ENCODE measurements around the gene PSMD13. TPM values are rescaled to one million over a fixed set of nuclear protein-coding genes. Genes with fewer than 3 reads are reported as not detected.

The PSMD13 gene
- total and polyA plus RNA-seq, 2 of the 13 experiments (the other 11 are each of a cell fraction or from before 2014, with no cell fraction given) = 83.0 to 117 TPM

DNA sequence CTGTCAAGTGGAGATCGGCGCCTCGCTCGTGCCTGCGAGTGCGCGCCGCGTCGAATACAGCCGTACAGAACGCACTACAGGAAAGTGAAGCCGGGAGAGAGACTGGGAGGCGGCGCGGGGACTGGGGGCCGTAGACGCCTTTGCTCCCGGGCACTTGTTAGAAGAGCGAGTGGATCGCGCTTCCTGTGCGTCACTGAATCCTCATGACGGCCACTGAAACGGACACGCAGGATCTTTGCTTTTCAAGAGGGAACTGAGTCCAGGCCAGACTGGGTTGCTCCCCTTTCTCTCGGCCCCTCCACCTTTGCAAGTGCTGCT lies 29.0 kb upstream of the PSMD13 start:
- Histone ChIP-seq H3K4me3 (replicated peaks in 1 of 3; ENCODE audit: insufficient read depth in 1 of 3, low read depth in 2 of 3, low read length in 3 of 3) (peak overlapping the region; percentile 75 to 90 (median 89)), H3K9ac (ENCODE audit: insufficient read depth, low read depth, low read length) (peak overlapping the region; percentile 100), H3K27ac (ENCODE audit: extremely low read length, insufficient read depth, low read length) (peak overlapping the region; percentile 96), H3K79me2 (ENCODE audit: insufficient read depth, low read length) (peaks cover 46% of the 10 kb centered on the region), H3K4me1 (ENCODE audit: insufficient read depth, low read length) (peaks cover 36% of the 10 kb centered on the region), H3K27me3 (ENCODE audit: control insufficient read depth in 1 of 2, insufficient read depth in 2 of 2, low read length in 2 of 2) (no peaks in the 10 kb centered on the region; a peak in 1 of 5 replicates), H2AFZ (ENCODE audit: low read length) (no peak overlapping the region), H3K36me3 (replicated peaks in 1 of 2; ENCODE audit: control insufficient read depth in 1 of 2, insufficient read depth in 2 of 2, low read length in 2 of 2) (peaks cover 27 to 56% of the 10 kb centered on the region in 2 experiments), H3K9me3 (ENCODE audit: low read length) (no peaks in the 10 kb centered on the region), H4K20me1 (ENCODE audit: insufficient read depth, low read length) (peaks cover 7% of the 10 kb centered on the region; the same call in 1 of the 2 replicates), H3K4me2 (ENCODE audit: low read depth, low read length) (peak overlapping the region; percentile 97)
- peak; percentile 21 for DNase-seq (ENCODE audit: low spot score)
- in situ Hi-C loops (cut with HindIII; ENCODE audit: extremely low pct_ligation_motif_present, low pct_unique_long_range_greater_than_20kb) (no loop called here), intact Hi-C loops (cut with micrococcal nuclease; ENCODE audit: unreplicated experiment) (loop anchor here (2.0 kb wide), 1 partner anchor 29 kb away; the partner anchor contains the start of genes PSMD13 and SIRT3)
- TSS peak; percentile 86 for BruUV-seq (replicated peaks)
- WGBS (ENCODE audit: low lambda C conversion rate) = under 1% methylated on average over 24 of the region's 27 CpGs
- peak; percentile 23 for ATAC-seq
- no peak for FAIRE-seq
- CTCF ChIA-PET (ENCODE audit: low intra/inter-chr PET ratio, low total read pairs) = no interaction called here
- POLR2A ChIA-PET = interaction anchor here (0.8 to 3.9 kb wide), 17 partner anchors 9 to 299 kb away, joined by 3 to 41 read pairs (median 5); partner anchors contain the start of genes IFITM2, RNH1 and SIRT3
- TF ChIP-seq ZNF567 (CRISPR knock-in tag; IDR thresholded peaks at IDR 0.05; ENCODE audit: borderline replicate concordance) (no peak), KDM5A (IDR thresholded peaks at IDR 0.05; ENCODE audit: borderline replicate concordance, low read length) (peak; percentile 45; the same call in 1 of the 2 replicates), GABPB1 (CRISPR knock-in tag; IDR thresholded peaks at IDR 0.05) (no peak), CREB1 (IDR thresholded peaks at IDR 0.05) (no peak), CREB1 (CRISPR knock-in tag; IDR thresholded peaks at IDR 0.05) (0 out of 2 replicates have a peak, but pooled peaks have one; percentile 62), ARNT (IDR thresholded peaks at IDR 0.05) (no peak), SP140L (CRISPR knock-in tag; IDR thresholded peaks at IDR 0.05; ENCODE audit: borderline replicate concordance) (no peak), ZNF256 (CRISPR knock-in tag; conservative IDR thresholded peaks at IDR 0.05) (no peak), ZNF451 (CRISPR knock-in tag; IDR thresholded peaks at IDR 0.05) (0 out of 2 replicates have a peak, but pooled peaks have one; percentile 2), ZNF773 (CRISPR knock-in tag; IDR thresholded peaks at IDR 0.05; ENCODE audit: borderline replicate concordance) (no peak), SMC3 (IDR thresholded peaks at IDR 0.05; ENCODE audit: low read length) (no peak), ZNF234 (CRISPR knock-in tag; conservative IDR thresholded peaks at IDR 0.05) (0 out of 2 replicates have a peak, but pooled peaks have one; percentile 7), ZNF607 (CRISPR knock-in tag; IDR thresholded peaks at IDR 0.05; ENCODE audit: borderline replicate concordance) (no peak), ZNF230 (CRISPR knock-in tag; IDR thresholded peaks at IDR 0.05) (no peak), ZNF232 (CRISPR knock-in tag; IDR thresholded peaks at IDR 0.05; ENCODE audit: borderline replicate concordance) (0 out of 2 replicates have a peak, but pooled peaks have one; percentile 37), RBM22 (optimal IDR thresholded peaks at IDR 0.05; ENCODE audit: low read length) (no peak)
- TF ChIP-seq, protein P1, sequence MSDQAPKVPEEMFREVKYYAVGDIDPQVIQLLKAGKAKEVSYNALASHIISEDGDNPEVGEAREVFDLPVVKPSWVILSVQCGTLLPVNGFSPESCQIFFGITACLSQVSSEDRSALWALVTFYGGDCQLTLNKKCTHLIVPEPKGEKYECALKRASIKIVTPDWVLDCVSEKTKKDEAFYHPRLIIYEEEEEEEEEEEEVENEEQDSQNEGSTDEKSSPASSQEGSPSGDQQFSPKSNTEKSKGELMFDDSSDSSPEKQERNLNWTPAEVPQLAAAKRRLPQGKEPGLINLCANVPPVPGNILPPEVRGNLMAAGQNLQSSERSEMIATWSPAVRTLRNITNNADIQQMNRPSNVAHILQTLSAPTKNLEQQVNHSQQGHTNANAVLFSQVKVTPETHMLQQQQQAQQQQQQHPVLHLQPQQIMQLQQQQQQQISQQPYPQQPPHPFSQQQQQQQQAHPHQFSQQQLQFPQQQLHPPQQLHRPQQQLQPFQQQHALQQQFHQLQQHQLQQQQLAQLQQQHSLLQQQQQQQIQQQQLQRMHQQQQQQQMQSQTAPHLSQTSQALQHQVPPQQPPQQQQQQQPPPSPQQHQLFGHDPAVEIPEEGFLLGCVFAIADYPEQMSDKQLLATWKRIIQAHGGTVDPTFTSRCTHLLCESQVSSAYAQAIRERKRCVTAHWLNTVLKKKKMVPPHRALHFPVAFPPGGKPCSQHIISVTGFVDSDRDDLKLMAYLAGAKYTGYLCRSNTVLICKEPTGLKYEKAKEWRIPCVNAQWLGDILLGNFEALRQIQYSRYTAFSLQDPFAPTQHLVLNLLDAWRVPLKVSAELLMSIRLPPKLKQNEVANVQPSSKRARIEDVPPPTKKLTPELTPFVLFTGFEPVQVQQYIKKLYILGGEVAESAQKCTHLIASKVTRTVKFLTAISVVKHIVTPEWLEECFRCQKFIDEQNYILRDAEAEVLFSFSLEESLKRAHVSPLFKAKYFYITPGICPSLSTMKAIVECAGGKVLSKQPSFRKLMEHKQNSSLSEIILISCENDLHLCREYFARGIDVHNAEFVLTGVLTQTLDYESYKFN (CRISPR knock-in tag; conservative IDR thresholded peaks at IDR 0.05) = no peak
- TF ChIP-seq, protein P2, sequence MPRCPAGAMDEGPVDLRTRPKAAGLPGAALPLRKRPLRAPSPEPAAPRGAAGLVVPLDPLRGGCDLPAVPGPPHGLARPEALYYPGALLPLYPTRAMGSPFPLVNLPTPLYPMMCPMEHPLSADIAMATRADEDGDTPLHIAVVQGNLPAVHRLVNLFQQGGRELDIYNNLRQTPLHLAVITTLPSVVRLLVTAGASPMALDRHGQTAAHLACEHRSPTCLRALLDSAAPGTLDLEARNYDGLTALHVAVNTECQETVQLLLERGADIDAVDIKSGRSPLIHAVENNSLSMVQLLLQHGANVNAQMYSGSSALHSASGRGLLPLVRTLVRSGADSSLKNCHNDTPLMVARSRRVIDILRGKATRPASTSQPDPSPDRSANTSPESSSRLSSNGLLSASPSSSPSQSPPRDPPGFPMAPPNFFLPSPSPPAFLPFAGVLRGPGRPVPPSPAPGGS (CRISPR knock-in tag; IDR thresholded peaks at IDR 0.05) = peak; percentile 8; the same call in 1 of the 2 replicates
- TF ChIP-seq, protein P3, sequence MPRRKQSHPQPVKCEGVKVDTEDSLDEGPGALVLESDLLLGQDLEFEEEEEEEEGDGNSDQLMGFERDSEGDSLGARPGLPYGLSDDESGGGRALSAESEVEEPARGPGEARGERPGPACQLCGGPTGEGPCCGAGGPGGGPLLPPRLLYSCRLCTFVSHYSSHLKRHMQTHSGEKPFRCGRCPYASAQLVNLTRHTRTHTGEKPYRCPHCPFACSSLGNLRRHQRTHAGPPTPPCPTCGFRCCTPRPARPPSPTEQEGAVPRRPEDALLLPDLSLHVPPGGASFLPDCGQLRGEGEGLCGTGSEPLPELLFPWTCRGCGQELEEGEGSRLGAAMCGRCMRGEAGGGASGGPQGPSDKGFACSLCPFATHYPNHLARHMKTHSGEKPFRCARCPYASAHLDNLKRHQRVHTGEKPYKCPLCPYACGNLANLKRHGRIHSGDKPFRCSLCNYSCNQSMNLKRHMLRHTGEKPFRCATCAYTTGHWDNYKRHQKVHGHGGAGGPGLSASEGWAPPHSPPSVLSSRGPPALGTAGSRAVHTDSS (CRISPR knock-in tag; conservative IDR thresholded peaks at IDR 0.05) = no peak

All from HepG2 (cell line).